ENCODE measurements around the gene NXN.
"Not testable (repeated sequence)": the region's sequence is repeated elsewhere in the genome, so short reads cannot be mapped to it uniquely, and the experiment has no call there.

DNA sequence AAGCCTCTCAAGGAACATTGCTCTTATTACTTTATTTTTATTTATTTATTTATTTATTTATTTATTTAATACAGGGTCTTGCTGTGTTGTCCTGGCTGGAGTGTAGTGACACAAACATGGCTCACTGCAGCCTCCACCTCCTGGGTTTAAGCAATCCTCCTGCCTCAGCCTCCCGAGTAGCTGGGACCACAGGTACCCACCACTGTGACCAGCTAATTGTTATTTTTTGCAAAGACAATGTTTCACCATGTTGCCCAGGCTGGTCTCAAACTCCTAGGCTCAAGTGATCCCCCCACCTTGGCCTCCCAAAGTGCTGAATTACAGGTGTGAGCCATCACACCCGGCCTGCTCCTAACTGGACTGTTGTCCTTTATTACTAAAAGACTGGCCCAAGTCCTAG lies 4.8 kb downstream of the NXN start:
- not testable (repeated sequence) for TF ChIP-seq CTCF, POLR2A (IDR thresholded peaks at IDR 0.05)

All from Peyer's patch (tissue), 4 donors.